Adrenal gland (tissue), 5 donors: Measurements from ENCODE around the gene ARL13A.

Experiments
- CTCF ChIP-seq, 6 experiments: fragments of 450-650 bp in 4 of 6; fragments of 200-600 bp in 2 of 6; sonication (generic) in 1 of 6; IDR thresholded peaks; 1 replicate in 5 of 6; 2 replicates in 1 of 6; pipeline versions ENCODE4 v1.5.1 to v1.8.0; 2016 to 2021; ENCODE audit warnings: antibody characterized with exemption in 6 of 6, mild to moderate bottlenecking in 2 of 6, moderate library complexity in 1 of 6
- POLR2A ChIP-seq, 2 donors: fragments of 450-650 bp; IDR thresholded peaks; one replicate each; pipeline ENCODE4 v1.6.1; 2017; ENCODE audit warnings: antibody characterized with exemption in 2 of 2, mild to moderate bottlenecking in 2 of 2, moderate library complexity in 1 of 2
- donor health status: DM: no; HTN: no; CAD: no.

- no peak for TF ChIP-seq CTCF (IDR thresholded peaks at IDR 0.05)
- TF ChIP-seq POLR2A (IDR thresholded peaks at IDR 0.05), result no peak
These were observed 33.7 kb upstream of the ARL13A start for GRCh38 chrX:100935767-100936166.
